HG03575 (cell line): ENCODE data around the gene FABP1.

Experiments
- ATAC-seq: cut with Tn5 transposase; IDR thresholded peaks from one replicate; pipeline ENCODE4 v1.9.1; 2021; ENCODE audit not compliant: unreplicated experiment, insufficient number of reproducible peaks, low FRiP score; ENCODE audit errors: extremely low read depth

FABP1 gene

GRCh38 chr2:88121678-88122077, 6.2 kb downstream of the FABP1 start:
- no peak for ATAC-seq

GRCh38 chr2:88117973-88118372, 9.9 kb downstream of the FABP1 start:
- no peak for ATAC-seq

- ATAC-seq: no peak
These were observed 11.0 kb downstream of the FABP1 start for GRCh38 chr2:88116669-88117432.

GRCh38 chr2:88115825-88116518, 11.9 kb downstream of the FABP1 start:
- ATAC-seq: no peak

GRCh38 chr2:88114889-88115288, 13.0 kb downstream of the FABP1 start:
- no peak for ATAC-seq

GRCh38 chr2:88113069-88113468, 14.8 kb downstream of the FABP1 start:
- no peak for ATAC-seq

- no peak for ATAC-seq
These were observed 17.0 kb downstream of the FABP1 start for GRCh38 chr2:88110830-88111229.

- ATAC-seq: no peak
These were observed 19.1 kb downstream of the FABP1 start for GRCh38 chr2:88108796-88109195.

GRCh38 chr2:88100489-88100858, 27.4 kb downstream of the FABP1 start:
- ATAC-seq: no peak

GRCh38 chr2:88099798-88100488, 27.9 kb downstream of the FABP1 start:
- no peak for ATAC-seq

- no peak for ATAC-seq
These were observed 29.3 kb downstream of the FABP1 start for GRCh38 chr2:88098558-88098900.

- no peak for ATAC-seq
These were observed 29.8 kb downstream of the FABP1 start for GRCh38 chr2:88097891-88098557.

GRCh38 chr2:88097192-88097591, 30.7 kb downstream of the FABP1 start:
- no peak for ATAC-seq

GRCh38 chr2:88096708-88097107, 31.2 kb downstream of the FABP1 start:
- no peak for ATAC-seq

GRCh38 chr2:88095022-88095421, 32.8 kb downstream of the FABP1 start:
- ATAC-seq: no peak

GRCh38 chr2:88092773-88093172, 35.1 kb downstream of the FABP1 start:
- no peak for ATAC-seq

GRCh38 chr2:88091943-88092342, 35.9 kb downstream of the FABP1 start:
- ATAC-seq: no peak

GRCh38 chr2:88090446-88091283, 37.2 kb downstream of the FABP1 start:
- ATAC-seq: no peak

- ATAC-seq: no peak
These were observed 38.9 kb downstream of the FABP1 start for GRCh38 chr2:88088999-88089398.
